Keratinocyte (primary cell): ENCODE measurements around the gene STON1. TPM values are rescaled to one million over a fixed set of nuclear protein-coding genes. Genes with fewer than 3 reads are reported as not detected.
A peak's percentile ranks its signal among the peaks of the same experiment; 100 is the strongest.

Source experiments
- DNase-seq: peaks from one replicate; pipeline ENCODE4 v3.0.0-alpha.2; 2011; ENCODE audit warnings: low read depth, missing footprints, low spot score
- FAIRE-seq: peaks from 2 replicates; lab custom pipeline; 2011; peaks lifted over from hg19 to GRCh38; lab: Jason Lieb, UNC
- H2AFZ ChIP-seq: 2 replicates; pipeline ENCODE4 v1.6.0; 2012; ENCODE audit warnings: low read length, control low read depth, inconsistent platforms; ENCODE audit not compliant: control insufficient read depth
- H3K27ac ChIP-seq: 2 replicates; pipeline ENCODE4 v1.5.1; 2011; ENCODE audit warnings: low read length; ENCODE audit not compliant: control insufficient read depth, insufficient read depth
- H3K27me3 ChIP-seq: 3 replicates; pipeline ENCODE4 v1.6.0; 2011; ENCODE audit warnings: low read length; ENCODE audit not compliant: control insufficient read depth, insufficient read depth; ENCODE audit errors: extremely low read depth
- H3K36me3 ChIP-seq, 2 experiments: 2 replicates in 1 of 2; 3 replicates in 1 of 2; pipeline ENCODE4 v1.5.1; 2011; ENCODE audit warnings: low read length in 2 of 2, mild to moderate bottlenecking in 1 of 2; ENCODE audit not compliant: control insufficient read depth in 2 of 2, insufficient read depth in 2 of 2; ENCODE audit errors: extremely low read depth in 1 of 2
- H3K4me1 ChIP-seq: 3 replicates; pipeline ENCODE4 v1.5.1; 2011; ENCODE audit warnings: low read length; ENCODE audit not compliant: control insufficient read depth, insufficient read depth; ENCODE audit errors: extremely low read depth
- H3K4me2 ChIP-seq: 3 replicates; pipeline ENCODE4 v1.6.0; 2011; ENCODE audit warnings: low read depth, low read length; ENCODE audit not compliant: control insufficient read depth, insufficient read depth; ENCODE audit errors: extremely low read depth
- H3K4me3 ChIP-seq, 3 experiments: fragments of 200-600 bp in 1 of 3; sonication (generic) in 1 of 3; 2 replicates in 2 of 3; 3 replicates in 1 of 3; pipeline ENCODE4 v1.5.1; 2011 to 2016; ENCODE audit warnings: low read length in 3 of 3, mild to moderate bottlenecking in 3 of 3, control low read depth in 2 of 3, inconsistent platforms in 1 of 3, low read depth in 1 of 3, mixed read lengths in 1 of 3, mixed run types in 1 of 3, moderate library complexity in 1 of 3; ENCODE audit not compliant: control insufficient read depth in 2 of 3, insufficient read depth in 2 of 3; ENCODE audit errors: extremely low read depth in 1 of 3
- H3K79me2 ChIP-seq: 2 replicates; pipeline ENCODE4 v1.6.0; 2012; ENCODE audit warnings: low read length; ENCODE audit not compliant: control insufficient read depth, insufficient read depth
- H3K9ac ChIP-seq: 3 replicates; pipeline ENCODE4 v1.6.0; 2011; ENCODE audit warnings: low read length; ENCODE audit not compliant: control insufficient read depth, insufficient read depth; ENCODE audit errors: extremely low read depth
- H3K9me1 ChIP-seq: 3 replicates; pipeline ENCODE4 v1.6.0; 2011; ENCODE audit warnings: low read length; ENCODE audit not compliant: control insufficient read depth, insufficient read depth; ENCODE audit errors: extremely low read depth
- H3K9me3 ChIP-seq: 2 replicates; pipeline ENCODE4 v1.5.1; 2012; ENCODE audit warnings: low read depth, low read length; ENCODE audit not compliant: control insufficient read depth
- H4K20me1 ChIP-seq: 3 replicates; pipeline ENCODE4 v1.6.0; 2011; ENCODE audit warnings: low read length; ENCODE audit not compliant: control insufficient read depth, insufficient read depth; ENCODE audit errors: extremely low read depth
- CTCF ChIP-seq, 3 experiments: IDR thresholded peaks in 1 of 3; conservative IDR thresholded peaks in 1 of 3; optimal IDR thresholded peaks in 1 of 3; 2 replicates in 2 of 3; 3 replicates in 1 of 3; pipeline versions ENCODE3 to v1.5.1; 2011; ENCODE audit warnings: low read length in 3 of 3, mild to moderate bottlenecking in 3 of 3, moderate library complexity in 2 of 3, control low read depth in 1 of 3, inconsistent platforms in 1 of 3; ENCODE audit not compliant: insufficient read depth in 2 of 3; ENCODE audit errors: extremely low read depth in 1 of 3
- EZH2 ChIP-seq: IDR thresholded peaks from one replicate; pipeline ENCODE4 v1.6.1; 2012; ENCODE audit warnings: inconsistent platforms, mild to moderate bottlenecking, low read length, moderate library complexity
- dilution Hi-C: fragments of 300-500 bp; cut with MboI; formaldehyde crosslinking; loops from one replicate; pipeline ENCODE4 v1.7.0; 2020; ENCODE audit warnings: low sequenced_read_pairs; ENCODE audit not compliant: extremely low pct_ligation_motif_present
- polyA plus RNA-seq, 5 experiments: library from polyadenylated mRNA; depleted of rRNA in 3 of 5; stranded (reverse) in 3 of 5; stranded (forward) in 1 of 5; unstranded in 1 of 5; fragments of >200 nt; gene quantifications; 1 replicate in 1 of 5; 2 replicates in 3 of 5; 3 replicates in 1 of 5; pipeline versions ENCODE4 v1.2.1 to v1.2.3, GENCODE V29; 2011 to 2012; ENCODE audit warnings: missing spikeins in 2 of 5, low read depth in 1 of 5, low replicate concordance in 1 of 5

The STON1 gene
- polyA plus RNA-seq, 1 donor (not counting 4 experiments of a cell fraction or from before 2014, with no cell fraction given), result 1.2 TPM

- no peak for TF ChIP-seq CTCF (optimal IDR thresholded peaks at IDR 0.05 in 1 of 3, IDR thresholded peaks at IDR 0.05 in 1 of 3, conservative IDR thresholded peaks at IDR 0.05 in 1 of 3; ENCODE audit: extremely low read depth in 1 of 3, insufficient read depth in 2 of 3, low read length in 3 of 3)
- no peak for TF ChIP-seq EZH2
- Histone ChIP-seq H3K27me3 (no peaks in the 10 kb centered on the region), H3K79me2 (no peaks in the 10 kb centered on the region), H3K4me2 (no peak overlapping the region), H3K9me3 (no peaks in the 10 kb centered on the region), H3K36me3 (peaks cover 3 to 11% of the 10 kb centered on the region in 2 experiments), H3K27ac (no peak overlapping the region), H3K9me1 (no peaks in the 10 kb centered on the region), H3K9ac (no peak overlapping the region), H3K4me1 (no peaks in the 10 kb centered on the region), H3K4me3 (no peak overlapping the region), H2AFZ (no peak overlapping the region), H4K20me1 (no peaks in the 10 kb centered on the region)
- dilution Hi-C loops, result no loop called here
- DNase-seq (no peak), FAIRE-seq (no peak)
Measured at GRCh38 chr2:48482313-48482712, 47.6 kb upstream of the STON1 start.

GRCh38 chr2:48482769-48483168, 47.2 kb upstream of the STON1 start:
- Histone ChIP-seq H3K27me3 (no peaks in the 10 kb centered on the region), H3K79me2 (no peaks in the 10 kb centered on the region), H3K4me3 (no peak overlapping the region), H3K27ac (no peak overlapping the region), H3K36me3 (peaks cover 3 to 11% of the 10 kb centered on the region in 2 experiments), H3K4me2 (no peak overlapping the region), H3K9me1 (no peaks in the 10 kb centered on the region), H3K4me1 (no peaks in the 10 kb centered on the region), H4K20me1 (no peaks in the 10 kb centered on the region), H3K9ac (no peak overlapping the region), H2AFZ (no peak overlapping the region), H3K9me3 (no peaks in the 10 kb centered on the region)
- TF ChIP-seq CTCF (optimal IDR thresholded peaks at IDR 0.05 in 1 of 3, IDR thresholded peaks at IDR 0.05 in 1 of 3, conservative IDR thresholded peaks at IDR 0.05 in 1 of 3; ENCODE audit: extremely low read depth in 1 of 3, insufficient read depth in 2 of 3, low read length in 3 of 3), result no peak
- no peak for TF ChIP-seq EZH2
- peak; percentile 1 for DNase-seq
- peak; percentile 53 for FAIRE-seq
- dilution Hi-C loops, result no loop called here
